BJ (cell line): ENCODE results near the gene APPBP2. TPM values are rescaled to one million over a fixed set of nuclear protein-coding genes. Genes with fewer than 3 reads are reported as not detected.

ENCODE experiments used
- CTCF ChIA-PET: fragments of 350-600 bp; formaldehyde crosslinking; extraction: SDS; loops from one replicate; lab custom pipeline; 2021; ENCODE audit warnings: antibody characterized with exemption, inconsistent platforms; lab: Yijun Ruan, JAX
- POLR2A ChIA-PET: fragments of 300-600 bp; sonication (Branson Sonifier 250); formaldehyde crosslinking; extraction: SDS; loops from one replicate; lab custom pipeline; 2021; ENCODE audit warnings: antibody characterized with exemption; lab: Charles Lee
- DNase-seq: peaks from one replicate; pipeline ENCODE4 v3.0.0-alpha.2; 2011; ENCODE audit warnings: low read depth
- H3K27me3 ChIP-seq: 2 replicates; pipeline ENCODE4 v1.6.0; 2011; ENCODE audit warnings: low read length; ENCODE audit not compliant: control insufficient read depth, insufficient read depth
- H3K36me3 ChIP-seq: 2 replicates; pipeline ENCODE4 v1.5.1; 2011; ENCODE audit warnings: low read length; ENCODE audit not compliant: control insufficient read depth, insufficient read depth
- H3K4me3 ChIP-seq: 2 replicates; pipeline ENCODE4 v1.5.1; 2011; ENCODE audit warnings: low read depth, mild to moderate bottlenecking, control low read depth, low read length
- CTCF ChIP-seq: IDR thresholded peaks from 2 replicates; pipeline ENCODE4 v1.5.1; 2011; ENCODE audit warnings: low read depth, mild to moderate bottlenecking, control low read depth, inconsistent platforms, low read length, moderate library complexity; ENCODE audit not compliant: insufficient read depth
- polyA plus RNA-seq: library from polyadenylated mRNA; depleted of rRNA; stranded (reverse); fragments of >200 nt; gene quantifications from 2 replicates; pipeline ENCODE4 v1.2.3, GENCODE V29; 2011; rRNA removed
- small RNA-seq: library from RNA; depleted of rRNA; stranded (forward); fragments of <200 nt; gene quantifications from one replicate; pipeline ENCODE3, GENCODE V24; 2012; ENCODE audit warnings: low replicate concordance, low read depth; ENCODE audit not compliant: insufficient read length

The APPBP2 gene
- polyA plus RNA-seq, 1 experiment = 14.8 TPM

- ChIA-PET CTCF (no interaction called here), POLR2A (no interaction called here)
- DNase-seq = no peak
- no peak overlapping the region for H3K4me3 ChIP-seq
- H3K36me3 ChIP-seq = no peaks in the 10 kb centered on the region
- TF ChIP-seq CTCF = no peak
- H3K27me3 ChIP-seq = no peaks in the 10 kb centered on the region
Observed at GRCh38 chr17:60395508-60396065, 130.5 kb downstream of the APPBP2 start.

- Histone ChIP-seq H3K4me3 (no peak overlapping the region), H3K27me3 (no peaks in the 10 kb centered on the region), H3K36me3 (no peaks in the 10 kb centered on the region)
- POLR2A ChIA-PET = no interaction called here
- CTCF ChIA-PET = no interaction called here
- DNase-seq = no peak
- TF ChIP-seq CTCF = no peak
Observed at GRCh38 chr17:60393840-60394723, 132.0 kb downstream of the APPBP2 start.

Small RNAs within 50 kb of the gene (small RNA-seq; reads per million reads assigned to genes)
- not detected for gene AC011921.2

Other genes starting within 250 kb of the APPBP2 start
- 23.8 and 38.4 TPM in 2 replicates for gene USP32, start 134.1 kb downstream of the APPBP2 start, polyA plus RNA-seq
- not detected in 2 replicates for gene CHCT1, start 103.8 kb downstream of the APPBP2 start, polyA plus RNA-seq
- gene PPM1D, start 74.0 kb upstream of the APPBP2 start, polyA plus RNA-seq = 4.2 and 7.4 TPM in 2 replicates
- gene BCAS3, start 151.6 kb upstream of the APPBP2 start, polyA plus RNA-seq = 16.1 and 19.5 TPM in 2 replicates